Activated naive CD4-positive, alpha-beta T cell treated with anti-CD3 and anti-CD28 coated beads for 36 hours (primary cell): ENCODE measurements around the gene ORC6. TPM values are rescaled to one million over a fixed set of nuclear protein-coding genes. Genes with fewer than 3 reads are reported as not detected.

Experiments
- CTCF ChIA-PET: fragments of 350-600 bp; sonication (Branson Sonifier 250); formaldehyde crosslinking; loops from one replicate; lab custom pipeline; 2021; ENCODE audit warnings: antibody characterized with exemption; lab: Charles Lee
- DNase-seq: peaks from one replicate; pipeline ENCODE4 v3.0.0-alpha.2; 2020
- H3K27ac Mint-ChIP-seq: one replicate; pipeline ENCODE4 v1.8.0; 2021; ENCODE audit warnings: mild to moderate bottlenecking, mixed read lengths
- H3K27me3 Mint-ChIP-seq: one replicate; pipeline ENCODE4 v1.8.0; 2021; ENCODE audit warnings: low read depth, mixed read lengths
- H3K36me3 Mint-ChIP-seq: one replicate; pipeline ENCODE4 v1.8.0; 2021; ENCODE audit warnings: low read depth, mixed read lengths
- H3K4me1 Mint-ChIP-seq: one replicate; pipeline ENCODE4 v1.8.0; 2021; ENCODE audit warnings: low read depth, mixed read lengths
- H3K4me3 Mint-ChIP-seq: one replicate; pipeline ENCODE4 v1.8.0; 2021; ENCODE audit warnings: mild to moderate bottlenecking, moderate library complexity, mixed read lengths
- H3K9me3 Mint-ChIP-seq: one replicate; pipeline ENCODE4 v1.8.0; 2021; ENCODE audit warnings: mixed read lengths
- intact Hi-C: fragments of 100-400 bp; cut with micrococcal nuclease; formaldehyde crosslinking; loops from one replicate; pipeline ENCODE4 v1.15.1; 2023
- total RNA-seq, 2 experiments: library from RNA; stranded (reverse); gene quantifications; one replicate each; pipeline ENCODE4 v1.2.3, GENCODE V29; 2021

The ORC6 gene
- total RNA-seq, 2 experiments from 2014 or later = 57.7 to 61.9 TPM

DNA sequence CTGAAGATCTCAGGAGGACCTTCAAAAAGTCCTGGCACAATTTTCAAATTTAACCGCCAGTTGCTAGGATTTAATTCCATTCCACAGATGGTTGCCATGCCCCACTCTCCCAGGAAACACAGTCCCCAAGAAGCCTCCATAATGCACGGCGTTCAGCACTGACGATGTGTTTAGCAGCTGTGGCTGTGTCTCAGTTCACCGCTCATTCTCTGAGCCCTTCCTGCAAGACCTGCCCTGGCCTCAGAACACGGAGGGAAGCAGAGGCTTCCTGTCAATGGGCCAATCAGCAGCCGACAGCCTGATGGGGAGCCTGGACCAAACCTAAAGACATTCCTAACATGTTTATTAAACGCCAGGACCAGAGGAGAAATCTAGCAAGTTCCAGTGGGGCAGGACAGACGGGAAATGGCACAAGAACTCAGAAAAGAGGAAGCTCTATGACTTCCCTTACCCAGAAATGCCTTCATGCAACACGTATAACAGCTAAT is 53.8 kb downstream of the ORC6 start:
- CTCF ChIA-PET = interaction anchor here (0.6 kb wide), 2 partner anchors 148 to 316 kb away, joined by 3 to 4 read pairs; no protein-coding TSS in a partner anchor
- H3K36me3 Mint-ChIP-seq = no peaks in the 10 kb centered on the region

DNA sequence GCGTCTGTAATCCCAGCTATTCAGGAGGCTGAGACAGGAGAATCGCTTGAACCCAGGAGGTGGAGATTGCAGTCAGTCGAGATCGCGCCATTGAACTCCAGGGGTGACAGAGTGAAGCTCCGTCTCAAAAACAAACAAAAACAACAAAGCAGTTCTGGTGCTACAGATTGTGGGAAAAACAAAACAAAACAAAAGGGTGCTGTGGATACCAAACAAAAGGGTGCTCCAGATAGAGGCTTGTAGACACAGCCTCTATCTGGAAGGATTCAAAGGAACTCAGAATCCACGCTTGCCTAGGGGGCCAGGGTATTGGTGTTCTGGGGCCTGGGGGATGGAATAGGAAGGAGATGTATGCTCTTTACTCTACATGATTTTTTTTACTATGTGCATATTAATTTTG is 56.2 kb downstream of the ORC6 start:
- Mint-ChIP-seq H3K27me3 (no peaks in the 10 kb centered on the region), H3K36me3 (no peaks in the 10 kb centered on the region), H3K4me1 (peaks cover 5% of the 10 kb centered on the region), H3K9me3 (no peaks in the 10 kb centered on the region), H3K4me3 (no peak overlapping the region), H3K27ac (no peak overlapping the region)
- CTCF ChIA-PET = no interaction called here
- no peak for DNase-seq
- intact Hi-C loops = no loop called here

More for the DNA sequence above, 53.8 kb downstream of the ORC6 start:
- no peaks in the 10 kb centered on the region for H3K9me3 Mint-ChIP-seq
- H3K27me3 Mint-ChIP-seq = no peaks in the 10 kb centered on the region
- intact Hi-C loops = no loop called here
- DNase-seq = peak; percentile 22
- peaks cover 5% of the 10 kb centered on the region for H3K4me1 Mint-ChIP-seq
- H3K27ac Mint-ChIP-seq = no peak overlapping the region
- no peak overlapping the region for H3K4me3 Mint-ChIP-seq

DNA sequence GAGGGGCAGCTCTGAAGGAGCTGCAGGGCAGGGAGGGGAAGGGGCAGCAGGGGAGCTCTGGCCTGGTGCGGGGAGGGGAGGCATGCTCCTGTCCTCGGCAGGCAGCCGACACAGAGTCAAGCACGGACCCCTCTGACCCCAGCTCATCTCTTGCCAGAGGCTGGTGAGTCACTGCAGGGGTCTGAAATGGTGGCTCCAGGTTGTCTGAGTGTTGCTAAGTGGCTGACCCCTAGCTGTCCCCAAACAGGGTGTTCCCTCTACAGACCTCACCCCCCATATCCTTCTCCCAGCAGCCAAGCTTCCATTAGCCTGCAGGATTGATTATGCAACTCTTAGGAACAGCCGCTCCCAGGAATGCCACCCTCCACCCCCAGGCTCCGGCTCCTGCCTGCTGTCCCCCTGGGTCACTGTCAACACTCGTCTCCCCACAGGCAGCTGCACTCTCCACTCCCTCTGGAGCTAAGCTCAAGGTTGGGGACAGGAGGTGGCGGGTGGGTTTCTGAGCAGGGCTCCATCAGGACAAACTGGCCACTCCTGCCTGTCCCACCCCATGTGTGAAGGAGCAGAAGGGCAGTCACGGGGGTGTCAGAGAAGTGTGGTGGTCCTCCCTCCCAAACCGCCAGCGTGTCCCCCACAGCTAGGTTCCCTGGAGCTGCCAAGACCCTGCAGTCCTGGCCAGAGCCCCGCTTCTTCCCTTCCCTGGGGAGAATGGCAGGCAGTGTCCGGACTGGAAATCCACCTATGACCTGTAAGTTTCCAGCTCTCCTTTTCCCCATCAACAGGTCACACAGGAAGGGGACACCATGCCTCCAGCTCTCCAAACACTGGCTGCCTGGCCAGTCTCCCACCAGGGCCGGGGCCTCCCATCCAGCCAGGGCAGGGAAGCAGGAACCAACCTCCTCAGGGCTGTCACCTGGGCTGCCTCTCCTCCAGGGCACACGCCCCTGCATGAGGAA is 57.6 kb downstream of the ORC6 start:
- Mint-ChIP-seq H3K4me3 (no peak overlapping the region), H3K27ac (no peak overlapping the region), H3K4me1 (peaks cover 5% of the 10 kb centered on the region), H3K36me3 (no peaks in the 10 kb centered on the region), H3K9me3 (no peaks in the 10 kb centered on the region), H3K27me3 (no peaks in the 10 kb centered on the region)
- CTCF ChIA-PET = no interaction called here
- no peak for DNase-seq
- intact Hi-C loops = no loop called here

Other genes starting within 250 kb of the ORC6 start
- gene SHCBP1, start 68.3 kb upstream of the ORC6 start, total RNA-seq = 10 to 100 TPM; 41.8 to 45.0 TPM
- gene VPS35, start 481 bp upstream of the ORC6 start, total RNA-seq = 10 to 100 TPM; 83.2 to 93.0 TPM
- gene MYLK3, start 58.7 kb downstream of the ORC6 start, total RNA-seq = under 1 TPM; 0.05 to 0.17 TPM
- 10 to 100 TPM; 13.4 to 13.5 TPM for gene C16orf87, start 141.5 kb downstream of the ORC6 start, total RNA-seq
- gene GPT2, start 194.7 kb downstream of the ORC6 start, total RNA-seq = 10 to 100 TPM; 15.5 to 18.6 TPM